Hematopoietic multipotent progenitor cell (in vitro differentiated cells): Measurements from ENCODE around the gene SPANXN1. TPM values are rescaled to one million over a fixed set of nuclear protein-coding genes. Genes with fewer than 3 reads are reported as not detected.
"Not testable (repeated sequence)": the region's sequence is repeated elsewhere in the genome, so short reads cannot be mapped to it uniquely, and the experiment has no call there.

Experiments
- DNase-seq, 3 donors: peaks; one replicate each; pipeline ENCODE4 v3.0.0-alpha.2; 2011 to 2015; ENCODE audit warnings: low read depth in 2 of 3, low spot score in 2 of 3
- total RNA-seq: library from RNA; depleted of rRNA; stranded (reverse); fragments of >200 nt; gene quantifications from one replicate; pipeline ENCODE4 v1.2.3, GENCODE V29; 2012

SPANXN1 gene
- not detected for total RNA-seq

GRCh38 chrX:145247203-145247602, at the start of gene SPANXN1:
TSS of gene SPANXN1 (plus strand) at chrX:145247503. CDS start at chrX:145247587, 84 bp downstream.
- DNase-seq = not testable (repeated sequence)

- DNase-seq = no peak
Observed at GRCh38 chrX:145199078-145199477, 48.2 kb upstream of the SPANXN1 start.

- DNase-seq = peak in 1 of 3 donors; percentile 0
Observed at GRCh38 chrX:145213504-145213903, 33.8 kb upstream of the SPANXN1 start.

GRCh38 chrX:145292218-145292617, 44.9 kb downstream of the SPANXN1 start:
- DNase-seq = peak in 1 of 3 donors; percentile 8
